ENCODE measurements around the gene TSHZ2.

Gene TSHZ2

DNA sequence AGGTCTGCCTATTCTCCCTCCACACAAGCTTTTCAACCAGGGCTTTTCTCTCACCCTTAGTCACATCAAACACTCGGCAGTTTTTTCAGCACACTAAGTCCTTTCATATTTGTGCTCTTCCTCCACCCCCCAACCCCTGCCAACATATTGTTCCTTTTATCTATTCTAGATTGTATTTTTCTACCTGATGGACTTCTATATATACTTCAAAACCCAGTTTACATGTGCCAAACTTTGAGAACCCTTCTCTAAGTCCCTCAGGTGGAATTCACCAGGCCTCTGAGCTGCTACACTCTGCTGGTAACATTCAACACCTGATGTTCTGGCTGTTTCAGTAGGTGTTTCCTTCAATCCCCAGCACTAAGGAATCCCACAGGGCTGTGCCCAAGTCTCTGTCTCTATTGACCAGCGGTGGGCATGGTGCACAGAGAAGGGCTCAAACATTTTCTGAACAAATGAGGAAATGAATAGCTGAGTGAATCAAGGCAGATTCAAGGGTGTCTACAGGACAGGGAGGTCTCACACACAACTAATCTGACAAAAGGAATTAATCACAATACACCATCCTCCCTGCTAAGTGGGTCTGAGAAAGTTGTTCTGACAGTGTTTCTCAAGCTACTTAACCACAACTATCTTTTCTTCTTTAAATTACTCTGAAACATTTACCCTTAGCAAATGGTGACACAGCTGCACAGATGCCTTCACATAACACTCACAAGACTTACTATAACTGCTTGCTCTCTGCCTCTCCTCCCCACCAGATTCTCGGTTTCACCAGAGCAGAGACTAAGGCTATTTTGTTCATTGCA lies 166.5 kb downstream of the TSHZ2 start:
- TF ChIP-seq EP300 (IDR thresholded peaks at IDR 0.05; ENCODE audit: borderline replicate concordance) (no peak), REST (IDR thresholded peaks at IDR 0.05; ENCODE audit: low read depth) (no peak), YY1 (IDR thresholded peaks at IDR 0.05; ENCODE audit: low read depth) (no peak), TAF1 (IDR thresholded peaks at IDR 0.05; ENCODE audit: low read depth) (no peak), NFIC (IDR thresholded peaks at IDR 0.05) (no peak), FOXM1 (IDR thresholded peaks at IDR 0.05; ENCODE audit: borderline replicate concordance, low read depth) (no peak), EGR1 (IDR thresholded peaks at IDR 0.05) (no peak), CREB1 (IDR thresholded peaks at IDR 0.05; ENCODE audit: low read depth) (no peak), TEAD4 (IDR thresholded peaks at IDR 0.05) (no peak), ZBTB7A (IDR thresholded peaks at IDR 0.05; ENCODE audit: low read depth) (no peak), TCF12 (IDR thresholded peaks at IDR 0.05; ENCODE audit: low read depth) (no peak), RAD21 (IDR thresholded peaks at IDR 0.05; ENCODE audit: low read depth) (no peak), USF1 (IDR thresholded peaks at IDR 0.05) (no peak), CEBPB (IDR thresholded peaks at IDR 0.05) (no peak)
- TF ChIP-seq, protein P1, sequence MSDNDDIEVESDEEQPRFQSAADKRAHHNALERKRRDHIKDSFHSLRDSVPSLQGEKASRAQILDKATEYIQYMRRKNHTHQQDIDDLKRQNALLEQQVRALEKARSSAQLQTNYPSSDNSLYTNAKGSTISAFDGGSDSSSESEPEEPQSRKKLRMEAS (IDR thresholded peaks at IDR 0.05), result no peak

DNA sequence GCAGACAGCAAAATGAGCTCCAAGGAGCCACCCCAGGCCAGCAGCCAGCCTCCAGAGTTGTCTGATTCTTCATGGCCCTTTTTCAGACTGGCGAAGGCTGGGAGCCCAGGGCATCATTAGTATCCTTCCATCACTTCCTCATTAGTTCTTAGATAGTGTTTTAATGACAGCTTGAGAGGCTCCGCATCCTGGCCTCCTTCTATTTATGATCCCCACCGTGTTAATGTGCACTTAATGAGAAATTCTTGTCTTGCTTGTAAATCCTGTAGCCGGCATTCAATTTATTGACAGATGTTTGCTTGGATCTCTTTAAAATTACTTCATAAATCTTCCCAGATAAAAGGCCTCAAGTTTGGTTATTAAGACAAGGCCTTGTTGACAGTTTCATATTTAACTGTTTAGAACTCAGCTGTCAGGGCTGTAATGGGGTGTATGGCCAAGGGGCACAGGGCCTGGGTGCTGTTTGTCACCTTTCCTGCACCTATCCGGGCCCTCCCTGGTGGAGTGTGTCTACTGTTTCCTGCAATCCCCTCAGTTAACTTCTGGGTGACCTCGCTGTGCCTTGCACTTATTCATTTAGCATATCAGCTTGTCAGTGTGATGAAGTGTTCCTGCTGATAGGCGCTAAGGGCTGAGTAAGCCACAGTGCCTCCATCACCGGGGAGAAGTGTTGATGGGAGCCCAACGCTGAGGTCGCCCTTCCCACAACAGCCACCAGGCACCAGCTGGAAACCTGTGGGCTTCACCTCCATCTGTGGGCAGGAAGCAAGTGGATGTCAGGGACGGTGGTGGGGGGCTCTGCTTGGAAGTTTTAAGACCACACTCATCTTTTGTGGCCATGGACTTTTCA lies 169.3 kb downstream of the TSHZ2 start:
- TF ChIP-seq EP300 (IDR thresholded peaks at IDR 0.05; ENCODE audit: borderline replicate concordance) (no peak), EGR1 (IDR thresholded peaks at IDR 0.05) (no peak), CREB1 (IDR thresholded peaks at IDR 0.05; ENCODE audit: low read depth) (no peak), TAF1 (IDR thresholded peaks at IDR 0.05; ENCODE audit: low read depth) (no peak), TEAD4 (IDR thresholded peaks at IDR 0.05) (no peak), USF1 (IDR thresholded peaks at IDR 0.05) (no peak), NFIC (IDR thresholded peaks at IDR 0.05) (no peak), REST (IDR thresholded peaks at IDR 0.05; ENCODE audit: low read depth) (no peak), ZBTB7A (IDR thresholded peaks at IDR 0.05; ENCODE audit: low read depth) (no peak)
- TF ChIP-seq, protein P1 (IDR thresholded peaks at IDR 0.05), result no peak

DNA sequence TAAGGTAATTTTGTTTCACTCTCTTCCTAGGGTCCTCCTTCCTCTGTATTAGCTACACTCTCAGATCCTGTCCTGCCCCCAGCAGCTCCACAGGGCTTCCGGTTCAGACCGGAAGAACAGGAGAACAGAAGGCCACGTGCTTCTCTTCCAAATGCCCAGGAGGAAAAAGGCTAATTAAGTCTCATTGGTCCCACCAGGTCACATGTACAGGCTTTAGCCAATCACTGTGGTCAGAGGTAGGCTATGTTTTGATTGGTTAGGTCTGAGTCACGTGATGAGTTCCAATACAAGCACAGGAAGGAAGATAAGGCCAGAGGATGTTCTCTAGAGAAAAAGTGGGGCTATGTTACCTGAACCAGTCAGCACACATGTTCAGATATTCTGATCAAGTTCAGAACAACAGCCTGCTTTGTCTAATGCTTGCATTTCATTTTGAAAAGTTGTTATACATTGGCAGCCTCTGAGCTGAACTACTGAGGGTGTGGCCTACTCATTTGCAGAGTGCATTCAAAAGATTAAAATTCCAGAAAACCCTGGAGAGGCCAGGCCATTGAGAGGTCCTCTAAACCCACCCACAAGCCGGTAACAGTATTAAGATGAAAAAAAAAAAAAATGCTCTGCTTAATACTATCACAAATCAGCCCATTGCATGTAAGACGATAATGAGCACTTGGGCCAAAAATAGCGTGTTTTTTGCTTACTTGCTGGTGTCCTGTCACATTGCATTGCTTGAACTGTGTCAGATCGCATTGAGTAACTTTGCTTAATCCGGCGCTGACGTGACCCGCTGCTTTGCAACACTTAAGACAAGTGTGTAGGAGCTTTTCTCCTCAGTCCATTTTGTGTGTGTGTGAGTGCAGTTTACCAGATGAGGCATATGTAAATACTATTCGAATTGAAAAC lies 170.3 kb downstream of the TSHZ2 start:
- no peak for TF ChIP-seq EP300 (IDR thresholded peaks at IDR 0.05; ENCODE audit: borderline replicate concordance)
- no peak for TF ChIP-seq RAD21 (IDR thresholded peaks at IDR 0.05; ENCODE audit: low read depth)
- TF ChIP-seq USF1 (IDR thresholded peaks at IDR 0.05), result peak; percentile 54
- TF ChIP-seq CEBPB (IDR thresholded peaks at IDR 0.05), result no peak
- TF ChIP-seq YY1 (IDR thresholded peaks at IDR 0.05; ENCODE audit: low read depth), result no peak

GRCh38 chr20:53146201-53146891 lies 174.2 kb downstream of the TSHZ2 start:
- TF ChIP-seq TEAD4 (IDR thresholded peaks at IDR 0.05) (no peak), RAD21 (IDR thresholded peaks at IDR 0.05; ENCODE audit: low read depth) (no peak), EGR1 (IDR thresholded peaks at IDR 0.05) (no peak), EP300 (IDR thresholded peaks at IDR 0.05; ENCODE audit: borderline replicate concordance) (no peak), USF1 (IDR thresholded peaks at IDR 0.05) (no peak), CEBPB (IDR thresholded peaks at IDR 0.05) (no peak), ZBTB7A (IDR thresholded peaks at IDR 0.05; ENCODE audit: low read depth) (no peak), NFIC (IDR thresholded peaks at IDR 0.05) (no peak), CREB1 (IDR thresholded peaks at IDR 0.05; ENCODE audit: low read depth) (no peak), TCF12 (IDR thresholded peaks at IDR 0.05; ENCODE audit: low read depth) (no peak)
- TF ChIP-seq, protein P1 (IDR thresholded peaks at IDR 0.05), result no peak

All from Ishikawa (cell line).